H9 (cell line): ENCODE results near the gene B3GAT3. TPM values are rescaled to one million over a fixed set of nuclear protein-coding genes. Genes with fewer than 3 reads are reported as not detected.

Experiments used
- DNase-seq: peaks from one replicate; pipeline ENCODE4 v3.0.0-alpha.2; 2017
- H2AFZ ChIP-seq: one replicate; pipeline ENCODE4 v1.6.1; 2013; ENCODE audit warnings: mild to moderate bottlenecking, low read length, control low read depth, moderate library complexity
- H2AK5ac ChIP-seq: 2 replicates; pipeline ENCODE4 v1.6.1; 2013; ENCODE audit warnings: low read length, control low read depth, mixed read lengths; ENCODE audit not compliant: insufficient read length
- H2BK120ac ChIP-seq: one replicate; pipeline ENCODE4 v1.6.1; 2013; ENCODE audit warnings: low read depth, mild to moderate bottlenecking, low read length, control low read depth, inconsistent platforms; ENCODE audit not compliant: poor library complexity, severe bottlenecking
- H2BK12ac ChIP-seq: 2 replicates; pipeline ENCODE4 v1.6.1; 2013; ENCODE audit warnings: low read length, control low read depth, mixed read lengths, low read depth; ENCODE audit not compliant: insufficient read length
- H2BK15ac ChIP-seq: 2 replicates; pipeline ENCODE4 v1.6.1; 2013; ENCODE audit warnings: low read depth, low read length, control low read depth
- H2BK20ac ChIP-seq: one replicate; pipeline ENCODE4 v1.6.1; 2013; ENCODE audit warnings: low read depth, mild to moderate bottlenecking, low read length, control low read depth, inconsistent platforms; ENCODE audit not compliant: poor library complexity, severe bottlenecking
- H2BK5ac ChIP-seq: 2 replicates; pipeline ENCODE4 v1.6.1; 2013; ENCODE audit warnings: low read length, control low read depth, mixed read lengths; ENCODE audit not compliant: insufficient read length
- H3K14ac ChIP-seq: 2 replicates; pipeline ENCODE4 v1.6.1; 2013; ENCODE audit warnings: low read length, control low read depth; ENCODE audit not compliant: insufficient read depth
- H3K18ac ChIP-seq: 2 replicates; pipeline ENCODE4 v1.6.1; 2013; ENCODE audit warnings: low read depth, mild to moderate bottlenecking, mixed read lengths, low read length, control low read depth; ENCODE audit not compliant: insufficient read length
- H3K23ac ChIP-seq: 2 replicates; pipeline ENCODE4 v1.6.1; 2013; ENCODE audit warnings: low read length, control low read depth, mixed read lengths, low read depth; ENCODE audit not compliant: insufficient read length
- H3K23me2 ChIP-seq: 2 replicates; pipeline ENCODE4 v1.6.1; 2013; ENCODE audit warnings: low read depth, mild to moderate bottlenecking, mixed read lengths, low read length, control low read depth; ENCODE audit not compliant: insufficient read length, poor library complexity, severe bottlenecking
- H3K27ac ChIP-seq: 2 replicates; pipeline ENCODE4 v1.5.1; 2013; ENCODE audit warnings: low read length, control low read depth, mixed read lengths, low read depth; ENCODE audit not compliant: insufficient read length
- H3K27me3 ChIP-seq: 2 replicates; pipeline ENCODE4 v1.6.1; 2013; ENCODE audit warnings: low read length, control low read depth, inconsistent platforms; ENCODE audit not compliant: insufficient read depth
- H3K4ac ChIP-seq: 2 replicates; pipeline ENCODE4 v1.6.1; 2013; ENCODE audit warnings: low read depth, mild to moderate bottlenecking, control low read depth, inconsistent platforms, low read length, moderate library complexity
- H3K4me1 ChIP-seq: 2 replicates; pipeline ENCODE4 v1.6.1; 2013; ENCODE audit warnings: low read length, control low read depth, inconsistent platforms; ENCODE audit not compliant: insufficient read depth
- H3K4me2 ChIP-seq: 2 replicates; pipeline ENCODE4 v1.6.1; 2013; ENCODE audit warnings: low read length, control low read depth, mixed read lengths; ENCODE audit not compliant: insufficient read length, insufficient read depth
- H3K56ac ChIP-seq: 2 replicates; pipeline ENCODE4 v1.6.1; 2013; ENCODE audit warnings: low read depth, mild to moderate bottlenecking, mixed read lengths, low read length, control low read depth; ENCODE audit not compliant: insufficient read length
- H3K79me1 ChIP-seq: 2 replicates; pipeline ENCODE4 v1.6.1; 2013; ENCODE audit warnings: low read depth, mild to moderate bottlenecking, moderate library complexity, low read length, control low read depth, inconsistent platforms; ENCODE audit not compliant: insufficient read depth, poor library complexity, severe bottlenecking
- H3K79me2 ChIP-seq: 2 replicates; pipeline ENCODE4 v1.6.1; 2013; ENCODE audit warnings: low read length, control low read depth, inconsistent platforms; ENCODE audit not compliant: insufficient read depth
- H3K9ac ChIP-seq: 2 replicates; pipeline ENCODE4 v1.6.1; 2013; ENCODE audit warnings: low read length, control low read depth, mixed read lengths; ENCODE audit not compliant: insufficient read length; ENCODE audit errors: extremely low read depth
- H3K9me3 ChIP-seq: one replicate; pipeline ENCODE4 v1.6.1; 2013; ENCODE audit warnings: low read depth, low read length, inconsistent platforms; ENCODE audit not compliant: control insufficient read depth
- H3T11ph ChIP-seq: one replicate; pipeline ENCODE4 v1.6.1; 2013; ENCODE audit warnings: mild to moderate bottlenecking, low read length, control low read depth, inconsistent platforms
- H4K20me1 ChIP-seq: one replicate; pipeline ENCODE4 v1.6.1; 2013; ENCODE audit not compliant: control insufficient read depth, insufficient read length, insufficient read depth
- H4K5ac ChIP-seq: 2 replicates; pipeline ENCODE4 v1.6.1; 2013; ENCODE audit warnings: low read depth, mild to moderate bottlenecking, mixed read lengths, low read length, control low read depth; ENCODE audit not compliant: insufficient read length
- H4K8ac ChIP-seq: replicated peaks from 2 replicates; pipeline ENCODE4 v1.6.1; 2013; ENCODE audit warnings: low read length, control low read depth, mixed read lengths, low read depth; ENCODE audit not compliant: insufficient read length
- H4K91ac ChIP-seq: 2 replicates; pipeline ENCODE4 v1.6.1; 2013; ENCODE audit warnings: low read depth, mild to moderate bottlenecking, moderate library complexity, mixed read lengths, low read length, control low read depth; ENCODE audit not compliant: insufficient read length
- H3K27ac Mint-ChIP-seq, 3 experiments: 2 replicates in 2 of 3; 3 replicates in 1 of 3; pipeline ENCODE4 v1.8.0; 2020 to 2021; ENCODE audit warnings: mixed read lengths in 3 of 3, mild to moderate bottlenecking in 1 of 3, moderate library complexity in 1 of 3
- H3K27me3 Mint-ChIP-seq: 2 replicates; pipeline ENCODE4 v1.8.0; 2021; ENCODE audit warnings: low read depth, mild to moderate bottlenecking, moderate library complexity, mixed read lengths
- H3K36me3 Mint-ChIP-seq, 3 experiments: 2 replicates in 2 of 3; 3 replicates in 1 of 3; pipeline ENCODE4 v1.8.0; 2020 to 2021; ENCODE audit warnings: low read depth in 3 of 3, mixed read lengths in 3 of 3; ENCODE audit not compliant: insufficient read depth in 1 of 3
- H3K4me1 Mint-ChIP-seq, 2 experiments: 2 replicates each; pipeline ENCODE4 v1.8.0; 2020; ENCODE audit warnings: mixed read lengths in 2 of 2
- H3K4me3 Mint-ChIP-seq, 2 experiments: 2 replicates in 1 of 2; 3 replicates in 1 of 2; pipeline ENCODE4 v1.8.0; 2020 to 2021; ENCODE audit warnings: mild to moderate bottlenecking in 2 of 2, mixed read lengths in 2 of 2, moderate library complexity in 1 of 2
- H3K9me3 Mint-ChIP-seq, 2 experiments: 2 replicates in 1 of 2; 3 replicates in 1 of 2; pipeline ENCODE4 v1.8.0; 2020; ENCODE audit warnings: mild to moderate bottlenecking in 2 of 2, mixed read lengths in 2 of 2, moderate library complexity in 1 of 2
- CTCF ChIP-seq: fragments of 200-600 bp; sonication (generic); conservative IDR thresholded peaks from 3 replicates; pipeline ENCODE4 v1.8.0; 2021; ENCODE audit warnings: antibody characterized with exemption, mild to moderate bottlenecking
- WGBS: extraction: QIAGEN DNeasy Blood & Tissue Kit; methylation state at CpG from one replicate; pipeline ENCODE4 v1.1.7; 2013; ENCODE audit warnings: missing lambda C conversion rate, low lambda C conversion rate, mixed read lengths; ENCODE audit not compliant: insufficient read length; ENCODE audit errors: extremely low coverage; 5-methylcytosine and 5-hydroxymethylcytosine counted together
- total RNA-seq: library from RNA; stranded (reverse); gene quantifications from 2 replicates; pipeline ENCODE4 v1.2.1, GENCODE V29; 2021

B3GAT3 gene
- total RNA-seq, 1 experiment from 2014 or later: 30.8 TPM

DNA sequence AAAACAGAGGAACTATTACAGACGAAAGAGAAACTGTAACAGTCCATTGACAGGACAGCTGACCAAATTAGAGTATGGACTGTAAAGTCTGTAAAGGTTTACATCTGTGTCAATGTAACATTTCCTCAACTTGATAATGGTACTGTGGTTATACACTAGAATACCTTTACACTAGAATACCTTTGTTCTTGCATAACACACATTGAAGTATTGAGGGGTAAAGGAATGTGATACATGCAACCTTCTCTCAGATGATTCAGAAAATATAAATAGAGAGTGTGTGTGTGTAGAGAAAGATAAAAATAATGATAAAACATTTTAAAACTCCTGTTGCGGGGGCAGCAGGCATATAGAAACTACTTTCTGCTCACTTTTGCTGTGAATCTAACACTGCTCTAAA is 42.5 kb downstream of the B3GAT3 start:
- Mint-ChIP-seq H3K4me1 (peaks cover 11% of the 10 kb centered on the region in 2 experiments), H3K27me3 (no peaks in the 10 kb centered on the region), H3K27ac (no peak overlapping the region), H3K36me3 (peaks cover 7 to 57% (median 46%) of the 10 kb centered on the region in 3 experiments), H3K9me3 (no peaks in the 10 kb centered on the region), H3K4me3 (no peak overlapping the region)
- DNase-seq: no peak
- Histone ChIP-seq H3K23me2 (peaks cover 5% of the 10 kb centered on the region), H3K23ac (no peak overlapping the region), H3K9me3 (no peaks in the 10 kb centered on the region), H3K4me1 (no peaks in the 10 kb centered on the region), H3K14ac (no peak overlapping the region), H2AFZ (no peak overlapping the region), H2BK15ac (no peak overlapping the region), H4K5ac (no peak overlapping the region), H3K79me2 (no peaks in the 10 kb centered on the region), H4K20me1 (no peaks in the 10 kb centered on the region), H4K91ac (no peak overlapping the region), H2BK12ac (no peak overlapping the region), H3K56ac (no peak overlapping the region), H2AK5ac (no peak overlapping the region), H3K4me2 (no peak overlapping the region), H3K79me1 (no peaks in the 10 kb centered on the region), H3K4ac (no peak overlapping the region), H2BK120ac (no peak overlapping the region), H3K27me3 (no peaks in the 10 kb centered on the region), H4K8ac (no peak overlapping the region), H3K9ac (no peak overlapping the region), H2BK5ac (no peak overlapping the region), H3K18ac (no peak overlapping the region), H2BK20ac (no peak overlapping the region), H3T11ph (no peak overlapping the region), H3K27ac (no peak overlapping the region)
- no peak for TF ChIP-seq CTCF
- WGBS: no CpG with 5 or more reads among the region's 2 CpGs
